GM21367 (cell line): ENCODE results near the gene ALG3.

ENCODE experiments used
- ATAC-seq: cut with Tn5 transposase; IDR thresholded peaks from one replicate; pipeline ENCODE4 v1.9.1; 2021; ENCODE audit not compliant: unreplicated experiment

ALG3 gene

DNA sequence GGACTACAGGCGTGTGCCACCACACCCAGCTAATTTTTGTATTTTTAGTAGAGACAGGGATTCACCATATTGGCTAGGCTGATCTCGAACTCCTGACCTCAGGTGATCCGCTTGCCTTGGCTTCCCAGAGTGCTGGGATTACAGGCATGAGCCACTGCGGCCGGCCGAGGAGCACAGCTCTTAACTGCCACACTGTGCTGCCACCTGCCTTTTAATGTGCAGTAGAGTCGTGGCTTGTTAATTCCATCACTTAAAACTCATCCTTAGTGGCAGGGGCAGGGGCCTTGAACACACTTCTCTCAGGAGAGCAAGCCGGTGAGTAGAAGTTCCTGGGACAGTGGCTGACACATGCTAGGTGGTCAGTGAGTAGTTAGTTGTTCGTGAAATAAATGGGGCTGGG is 50.3 kb downstream of the ALG3 start:
- no peak for ATAC-seq

DNA sequence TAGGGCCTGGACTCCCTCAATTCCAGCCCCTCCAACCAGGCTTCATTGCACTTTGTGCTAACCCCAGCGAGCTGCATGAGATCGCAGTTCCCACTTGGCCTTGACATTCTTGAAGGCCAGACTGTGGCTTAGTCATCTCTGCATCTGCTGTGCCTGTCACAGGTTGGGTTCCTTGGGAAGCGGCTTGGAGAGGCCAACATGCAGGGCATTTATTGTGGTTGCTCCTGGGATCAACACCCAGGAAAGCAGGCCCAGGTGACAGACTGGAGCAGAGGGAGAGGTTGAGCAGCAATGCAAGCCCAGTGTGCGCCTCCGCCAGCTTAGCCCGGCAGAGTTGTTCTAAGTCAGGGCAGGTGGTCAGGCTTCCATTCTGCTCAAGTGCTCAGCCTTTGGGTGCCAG is 52.2 kb downstream of the ALG3 start:
- ATAC-seq, result no peak

- no peak for ATAC-seq
Measured at GRCh38 chr3:184193991-184194539, 54.7 kb downstream of the ALG3 start.

DNA sequence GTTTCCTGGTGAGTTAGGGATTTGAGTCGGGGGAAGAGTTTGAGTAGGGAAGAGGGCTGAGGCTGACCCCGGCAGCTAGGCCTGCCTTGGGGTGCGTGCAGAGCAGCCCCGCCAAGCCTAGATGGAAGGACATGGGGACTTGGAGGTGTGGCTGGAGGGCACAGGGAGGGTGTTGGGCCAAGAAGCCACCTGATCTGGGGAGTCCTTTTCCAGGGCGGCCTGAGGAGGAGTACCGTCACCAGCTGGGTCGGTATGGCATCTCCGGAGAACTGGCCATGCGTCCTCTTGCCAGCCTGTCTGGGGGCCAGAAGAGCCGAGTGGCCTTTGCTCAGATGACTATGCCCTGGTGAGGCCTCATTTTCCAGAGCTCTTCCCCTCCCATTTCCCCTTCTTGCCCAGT is 55.9 kb downstream of the ALG3 start:
- no peak for ATAC-seq
